ENCODE measurements around the gene PRMT2. TPM values are rescaled to one million over a fixed set of nuclear protein-coding genes. Genes with fewer than 3 reads are reported as not detected.
"Not testable (repeated sequence)": the region's sequence is repeated elsewhere in the genome, so short reads cannot be mapped to it uniquely, and the experiment has no call there.

PRMT2 gene
- total RNA-seq, 2 donors from 2014 or later: 60.9 to 67.8 TPM

DNA sequence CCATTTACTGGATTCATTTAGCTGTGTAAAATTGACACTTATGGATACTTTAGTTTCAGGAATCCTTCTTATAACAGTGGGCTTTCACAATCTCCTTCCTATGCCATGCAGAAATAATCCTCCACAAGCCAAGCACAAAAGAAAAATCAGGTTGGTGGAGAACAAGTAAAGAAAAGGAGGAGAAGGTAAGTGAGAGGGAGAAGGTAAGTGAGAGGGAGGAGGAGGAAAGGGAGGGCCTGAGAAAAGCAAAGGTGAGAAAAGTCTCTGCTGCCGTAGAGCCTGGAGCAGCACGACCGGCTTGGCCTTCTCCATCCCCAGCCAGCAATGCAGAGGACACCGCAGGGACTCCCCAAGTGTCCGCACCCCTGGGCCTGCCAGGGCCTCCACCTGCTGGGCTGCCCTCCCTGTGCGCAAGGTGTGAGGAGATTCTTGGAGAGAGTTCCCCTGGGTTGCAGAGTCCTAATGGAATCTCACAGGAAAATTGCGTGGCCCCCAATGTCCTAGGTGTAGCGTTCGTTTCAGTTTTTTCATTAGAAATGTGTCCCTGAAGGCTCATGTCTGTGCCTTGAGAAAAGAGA lies 39.0 kb downstream of the PRMT2 start:
- DNase-seq: no peak

DNA sequence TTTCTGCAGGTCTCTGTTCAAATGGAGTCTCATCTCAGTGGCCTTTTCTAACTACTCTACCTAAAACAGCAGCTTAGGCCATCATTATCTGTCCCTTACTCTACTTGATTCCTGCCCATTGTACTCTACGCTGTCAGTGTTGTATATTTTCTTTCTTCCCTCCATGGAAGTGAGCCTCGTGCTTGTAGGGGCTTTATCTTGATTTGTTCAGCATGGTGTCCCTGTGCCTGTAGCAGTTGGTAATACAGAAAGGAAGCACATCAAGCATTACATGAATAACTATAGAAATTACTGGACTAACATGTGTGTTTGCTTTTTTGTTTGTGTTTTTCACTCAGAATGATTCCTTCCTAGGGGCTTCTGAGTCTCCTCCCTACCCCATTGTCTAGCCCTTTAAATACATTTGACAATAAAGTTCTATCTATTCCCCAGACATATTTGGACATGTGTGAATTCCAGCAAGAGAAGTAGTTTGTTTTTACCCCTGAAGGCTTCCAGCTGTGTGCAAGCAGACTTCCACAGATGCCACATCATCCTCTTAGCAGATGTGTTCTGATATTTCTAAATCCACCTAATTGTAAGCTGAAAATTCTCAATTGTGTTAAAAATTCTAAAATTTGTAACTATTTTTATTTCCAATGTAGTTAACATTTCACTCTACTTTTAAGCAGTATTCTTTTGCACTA lies 40.3 kb downstream of the PRMT2 start:
- intact Hi-C loops (cut with DNase I): no loop called here
- H3K36me3 ChIP-seq: no peaks in the 10 kb centered on the region
- H3K4me3 ChIP-seq: no peak overlapping the region
- H3K27me3 ChIP-seq: no peaks in the 10 kb centered on the region
- H3K27ac ChIP-seq: no peak overlapping the region
- TF ChIP-seq, protein P1, sequence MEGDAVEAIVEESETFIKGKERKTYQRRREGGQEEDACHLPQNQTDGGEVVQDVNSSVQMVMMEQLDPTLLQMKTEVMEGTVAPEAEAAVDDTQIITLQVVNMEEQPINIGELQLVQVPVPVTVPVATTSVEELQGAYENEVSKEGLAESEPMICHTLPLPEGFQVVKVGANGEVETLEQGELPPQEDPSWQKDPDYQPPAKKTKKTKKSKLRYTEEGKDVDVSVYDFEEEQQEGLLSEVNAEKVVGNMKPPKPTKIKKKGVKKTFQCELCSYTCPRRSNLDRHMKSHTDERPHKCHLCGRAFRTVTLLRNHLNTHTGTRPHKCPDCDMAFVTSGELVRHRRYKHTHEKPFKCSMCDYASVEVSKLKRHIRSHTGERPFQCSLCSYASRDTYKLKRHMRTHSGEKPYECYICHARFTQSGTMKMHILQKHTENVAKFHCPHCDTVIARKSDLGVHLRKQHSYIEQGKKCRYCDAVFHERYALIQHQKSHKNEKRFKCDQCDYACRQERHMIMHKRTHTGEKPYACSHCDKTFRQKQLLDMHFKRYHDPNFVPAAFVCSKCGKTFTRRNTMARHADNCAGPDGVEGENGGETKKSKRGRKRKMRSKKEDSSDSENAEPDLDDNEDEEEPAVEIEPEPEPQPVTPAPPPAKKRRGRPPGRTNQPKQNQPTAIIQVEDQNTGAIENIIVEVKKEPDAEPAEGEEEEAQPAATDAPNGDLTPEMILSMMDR (IDR thresholded peaks at IDR 0.05): no peak
- DNase-seq: no peak
- no peaks in the 10 kb centered on the region for H3K4me1 ChIP-seq
- H3K9ac ChIP-seq (ENCODE audit: low read depth in 2 of 2, low read length in 2 of 2): no peak overlapping the region
- no peaks in the 10 kb centered on the region for H3K9me3 ChIP-seq

More for the DNA sequence above, 39.0 kb downstream of the PRMT2 start:
- no peaks in the 10 kb centered on the region for H3K27me3 ChIP-seq
- H3K27ac ChIP-seq: no peak overlapping the region
- no peak overlapping the region for H3K4me3 ChIP-seq
- no peaks in the 10 kb centered on the region for H3K9me3 ChIP-seq
- no peaks in the 10 kb centered on the region for H3K4me1 ChIP-seq
- H3K9ac ChIP-seq (ENCODE audit: low read depth in 2 of 2, low read length in 2 of 2): no peak overlapping the region
- intact Hi-C loops (cut with DNase I): no loop called here
- TF ChIP-seq, protein P1 (IDR thresholded peaks at IDR 0.05): no peak
- no peaks in the 10 kb centered on the region for H3K36me3 ChIP-seq

DNA sequence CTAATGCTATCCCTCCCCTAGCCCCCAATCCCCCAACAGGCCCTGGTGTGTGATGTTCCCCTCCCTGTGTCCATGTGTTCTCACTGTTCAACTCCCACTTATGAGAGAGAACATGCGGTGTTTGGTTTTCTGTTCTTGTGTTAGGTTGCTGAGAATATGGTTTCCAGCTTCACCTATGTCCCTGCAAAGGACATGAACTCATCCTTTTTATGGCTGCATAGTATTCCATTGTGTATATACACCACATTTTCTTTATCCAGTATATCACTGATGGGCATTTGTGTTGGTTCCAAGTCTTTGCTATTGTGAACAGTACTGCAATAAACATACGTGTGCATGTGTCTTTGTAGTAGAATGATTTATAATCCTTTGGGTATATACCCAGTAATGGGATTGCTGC lies 41.1 kb downstream of the PRMT2 start:
- H3K4me1 ChIP-seq; H3K9ac ChIP-seq (ENCODE audit: low read depth in 2 of 2, low read length in 2 of 2); H3K9me3 ChIP-seq; H3K36me3 ChIP-seq; DNase-seq; intact Hi-C loops (cut with DNase I); H3K27me3 ChIP-seq; H3K4me3 ChIP-seq; H3K27ac ChIP-seq: not testable (repeated sequence)

DNA sequence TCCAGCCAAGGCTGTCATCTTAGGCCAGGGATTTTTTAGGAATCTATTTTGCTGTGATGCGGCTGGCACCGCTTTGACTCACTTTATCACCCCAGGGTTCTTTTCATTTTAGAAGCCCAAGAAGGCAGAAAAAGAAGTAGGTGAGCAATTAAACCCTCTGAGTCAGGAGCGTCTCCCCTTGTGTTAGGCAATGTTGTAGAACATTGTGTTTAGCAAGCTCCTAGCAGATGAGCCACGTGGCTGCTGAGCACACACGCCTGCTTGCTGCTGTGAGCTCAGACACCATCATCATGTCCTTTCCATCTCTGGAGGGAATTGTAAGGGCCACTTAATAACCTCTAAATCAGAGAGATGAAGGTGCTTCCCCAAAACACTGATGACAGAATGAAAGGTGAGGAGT lies 46.1 kb downstream of the PRMT2 start:
- H3K4me1 ChIP-seq; H3K9ac ChIP-seq (ENCODE audit: low read depth in 2 of 2, low read length in 2 of 2); H3K36me3 ChIP-seq; H3K9me3 ChIP-seq; DNase-seq; H3K27me3 ChIP-seq; intact Hi-C loops (cut with DNase I); H3K4me3 ChIP-seq; H3K27ac ChIP-seq: not testable (repeated sequence)

DNA sequence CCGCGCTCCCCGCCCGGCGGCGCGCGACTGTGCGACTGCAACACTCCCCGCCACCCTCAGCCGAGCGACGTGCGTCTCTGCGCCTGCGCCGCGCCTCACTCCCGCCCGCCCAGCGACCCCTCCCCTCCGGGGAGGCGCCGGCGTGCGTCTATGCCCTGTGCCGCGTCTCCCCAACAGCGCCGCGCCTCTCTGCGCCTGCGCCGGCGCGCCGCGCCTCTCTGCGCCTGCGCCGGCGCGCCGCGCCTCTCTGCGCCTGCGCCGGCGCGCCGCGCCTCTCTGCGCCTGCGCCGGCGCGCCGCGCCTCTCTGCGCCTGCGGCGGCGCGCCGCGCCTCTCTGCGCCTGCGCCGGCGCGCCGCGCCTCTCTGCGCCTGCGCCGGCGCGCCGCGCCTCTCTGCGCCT lies 63.2 kb downstream of the PRMT2 start:
- intact Hi-C loops (cut with DNase I): not testable (repeated sequence)

DNA sequence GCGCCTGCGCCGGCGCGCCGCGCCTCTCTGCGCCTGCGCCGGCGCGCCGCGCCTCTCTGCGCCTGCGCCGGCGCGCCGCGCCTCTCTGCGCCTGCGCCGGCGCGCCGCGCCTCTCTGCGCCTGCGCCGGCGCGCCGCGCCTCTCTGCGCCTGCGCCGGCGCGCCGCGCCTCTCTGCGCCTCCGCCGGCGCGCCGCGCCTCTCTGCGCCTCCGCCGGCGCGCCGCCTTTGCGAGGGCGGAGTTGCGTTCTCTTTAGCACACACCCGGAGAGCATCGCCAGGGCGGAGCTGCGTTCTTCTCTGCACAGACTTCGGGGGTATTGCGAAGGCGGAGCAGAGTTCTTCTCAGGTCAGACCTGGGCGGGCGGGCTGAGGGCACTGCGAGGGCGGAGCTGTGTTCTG lies 63.6 kb downstream of the PRMT2 start:
- H3K36me3 ChIP-seq; intact Hi-C loops (cut with DNase I); H3K4me3 ChIP-seq; H3K27me3 ChIP-seq; H3K27ac ChIP-seq; H3K9me3 ChIP-seq; H3K9ac ChIP-seq (ENCODE audit: low read depth in 2 of 2, low read length in 2 of 2); DNase-seq; H3K4me1 ChIP-seq: not testable (repeated sequence)

More for the DNA sequence above, 63.2 kb downstream of the PRMT2 start:
- DNase-seq; H3K9me3 ChIP-seq; H3K4me1 ChIP-seq; H3K27ac ChIP-seq; H3K36me3 ChIP-seq; H3K4me3 ChIP-seq; H3K9ac ChIP-seq (ENCODE audit: low read depth in 2 of 2, low read length in 2 of 2); H3K27me3 ChIP-seq: not testable (repeated sequence)

Other genes with a start within 250 kb of the PRMT2 start
- gene DIP2A, start 176.8 kb upstream of the PRMT2 start, total RNA-seq: 10 to 100 TPM; 40.4 to 41.0 TPM
- 1 to 10 TPM; 3.3 to 8.2 TPM for gene S100B, start 30.6 kb upstream of the PRMT2 start, total RNA-seq

Data from colonic mucosa (tissue), 4 donors.